LNCAP (cell line): ENCODE data around the gene XDH.

Experiments used
- TF ChIP-seq, protein P1 (sequence below): fragments of 450-650 bp; IDR thresholded peaks from 2 replicates; pipeline ENCODE4 v1.5.1; 2017; ENCODE audit warnings: mild to moderate bottlenecking

XDH gene

DNA sequence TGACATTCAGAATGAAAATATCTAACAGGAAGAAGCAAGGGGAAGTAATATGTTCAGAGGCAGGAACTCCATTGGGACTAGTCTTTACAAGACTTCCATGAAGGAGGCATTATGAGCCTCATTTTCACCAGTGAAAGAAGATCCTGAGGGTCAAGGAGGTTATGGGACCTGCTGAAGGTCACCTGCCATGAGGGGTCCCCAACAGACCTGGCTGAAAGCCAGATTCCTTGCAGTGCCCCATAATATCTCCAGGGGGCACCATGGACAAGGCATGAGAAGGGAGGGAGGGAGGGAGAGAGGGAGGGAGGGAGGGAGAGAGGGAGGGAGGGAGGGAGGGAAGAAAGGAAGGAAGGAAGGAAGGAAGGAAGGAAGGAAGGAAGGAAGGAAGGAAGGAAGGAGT, 27.9 kb downstream of the XDH start:
- TF ChIP-seq, protein P1, sequence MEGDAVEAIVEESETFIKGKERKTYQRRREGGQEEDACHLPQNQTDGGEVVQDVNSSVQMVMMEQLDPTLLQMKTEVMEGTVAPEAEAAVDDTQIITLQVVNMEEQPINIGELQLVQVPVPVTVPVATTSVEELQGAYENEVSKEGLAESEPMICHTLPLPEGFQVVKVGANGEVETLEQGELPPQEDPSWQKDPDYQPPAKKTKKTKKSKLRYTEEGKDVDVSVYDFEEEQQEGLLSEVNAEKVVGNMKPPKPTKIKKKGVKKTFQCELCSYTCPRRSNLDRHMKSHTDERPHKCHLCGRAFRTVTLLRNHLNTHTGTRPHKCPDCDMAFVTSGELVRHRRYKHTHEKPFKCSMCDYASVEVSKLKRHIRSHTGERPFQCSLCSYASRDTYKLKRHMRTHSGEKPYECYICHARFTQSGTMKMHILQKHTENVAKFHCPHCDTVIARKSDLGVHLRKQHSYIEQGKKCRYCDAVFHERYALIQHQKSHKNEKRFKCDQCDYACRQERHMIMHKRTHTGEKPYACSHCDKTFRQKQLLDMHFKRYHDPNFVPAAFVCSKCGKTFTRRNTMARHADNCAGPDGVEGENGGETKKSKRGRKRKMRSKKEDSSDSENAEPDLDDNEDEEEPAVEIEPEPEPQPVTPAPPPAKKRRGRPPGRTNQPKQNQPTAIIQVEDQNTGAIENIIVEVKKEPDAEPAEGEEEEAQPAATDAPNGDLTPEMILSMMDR, result no peak

DNA sequence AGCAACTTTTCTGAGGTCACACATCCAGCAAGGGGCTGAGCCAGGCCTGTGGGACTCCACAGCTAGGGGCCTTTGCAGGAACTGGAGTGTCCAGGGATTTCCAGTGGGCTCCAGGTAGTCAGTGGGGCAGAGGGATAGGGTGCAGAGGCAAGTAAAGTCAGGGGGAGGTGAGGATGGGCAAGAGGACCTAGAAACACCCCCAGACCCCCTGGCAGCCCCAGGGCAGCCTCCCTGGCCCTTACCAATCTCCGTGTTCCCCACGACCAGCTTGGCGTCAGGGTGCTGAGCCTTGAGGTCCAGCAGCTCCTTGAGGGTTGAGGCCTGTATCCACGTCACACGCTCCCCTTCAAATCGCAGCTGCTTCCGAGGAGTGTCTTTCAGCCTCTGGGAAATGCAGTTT, 28.4 kb downstream of the XDH start:
- TF ChIP-seq, protein P1, result no peak

DNA sequence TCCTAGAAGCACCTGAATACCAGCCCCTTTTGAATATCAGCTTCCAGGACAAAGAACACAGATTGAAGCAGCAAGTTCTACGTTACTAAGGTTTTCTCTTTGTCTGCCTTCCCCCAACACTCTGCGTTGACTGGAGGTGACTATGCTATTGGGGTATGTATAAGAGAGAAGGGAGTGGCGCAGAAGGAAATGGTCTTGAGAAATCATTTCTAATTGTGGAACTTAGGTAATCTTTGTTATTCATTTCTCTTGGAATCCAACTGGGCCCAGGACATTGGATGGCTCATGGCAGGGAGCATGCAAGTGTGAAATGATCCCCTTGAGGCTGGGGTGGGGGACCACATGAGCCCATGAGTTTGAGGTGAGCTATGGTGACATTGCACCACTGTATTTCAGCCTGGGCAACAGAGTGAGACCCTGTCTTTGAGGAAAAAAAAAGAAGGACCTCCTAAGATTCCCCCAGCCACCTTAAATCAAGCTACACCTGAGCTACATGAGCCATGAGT, 29.7 kb downstream of the XDH start:
- TF ChIP-seq, protein P1, result no peak

GRCh38 chr2:31384351-31384750, 30.2 kb downstream of the XDH start:
- TF ChIP-seq, protein P1, result no peak

DNA sequence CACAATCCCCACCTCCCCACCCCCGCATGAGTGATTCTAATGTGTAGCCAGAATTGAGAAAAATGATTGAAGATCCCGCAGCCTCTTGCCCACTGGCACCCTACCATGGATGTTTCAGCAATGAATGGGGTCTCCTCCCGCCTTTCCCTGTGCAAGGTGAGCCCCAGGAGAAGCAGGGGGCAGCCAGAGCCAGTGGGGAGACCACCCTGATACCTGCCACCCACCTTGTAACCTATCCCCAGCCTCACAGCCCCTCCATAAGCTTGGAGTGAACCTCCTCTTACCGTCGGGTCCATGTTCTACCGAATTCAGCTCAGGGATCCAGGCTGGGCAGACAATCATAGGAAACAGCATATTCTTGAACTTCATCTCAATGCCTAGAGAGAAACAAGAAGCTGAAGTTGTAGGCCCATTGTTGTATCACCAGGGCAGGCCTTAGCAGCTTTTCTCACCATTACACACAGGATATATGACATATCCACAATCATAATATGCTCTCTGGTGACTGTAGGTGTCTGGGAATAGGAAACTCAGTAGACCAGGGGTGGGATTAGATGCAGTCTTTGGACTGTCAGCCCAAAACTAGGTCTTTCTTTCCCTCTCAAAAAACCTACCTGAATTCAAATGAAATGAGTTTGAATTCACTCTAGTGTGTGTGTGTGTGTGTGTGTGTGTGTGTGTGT, 30.9 kb downstream of the XDH start:
- TF ChIP-seq, protein P1, result no peak

DNA sequence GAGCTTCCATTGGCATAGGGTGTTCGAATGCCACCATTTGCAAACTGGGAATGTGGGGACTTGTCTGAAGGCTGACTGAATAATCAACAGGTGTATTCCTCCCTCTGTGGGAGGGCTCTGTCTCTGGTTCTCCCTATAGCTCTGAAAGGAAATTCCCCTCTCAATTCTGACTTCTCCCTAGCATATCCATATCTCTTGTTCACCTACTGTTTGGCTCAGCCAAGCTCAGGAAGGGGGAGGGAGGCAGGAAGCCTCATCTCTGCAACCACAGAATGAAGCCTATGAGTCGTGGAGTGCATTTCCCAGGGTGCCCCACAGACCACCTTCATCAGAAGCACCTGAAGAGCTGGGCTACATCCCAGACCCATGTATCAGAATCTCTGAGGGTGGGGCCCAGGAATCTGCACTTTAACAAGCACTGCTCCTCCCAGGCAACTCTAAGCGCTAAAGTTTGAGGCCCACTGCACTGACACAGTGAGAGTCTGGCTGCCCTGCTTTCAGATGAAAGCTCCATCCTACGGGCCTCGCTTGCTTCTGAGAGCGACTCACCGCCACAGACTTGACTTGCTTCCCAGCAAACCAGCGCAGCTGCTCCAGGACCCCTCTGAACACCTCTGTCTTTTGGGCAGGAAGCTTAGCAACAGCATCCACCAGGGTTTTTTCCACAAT, 32.0 kb downstream of the XDH start:
- TF ChIP-seq, protein P1, result no peak

DNA sequence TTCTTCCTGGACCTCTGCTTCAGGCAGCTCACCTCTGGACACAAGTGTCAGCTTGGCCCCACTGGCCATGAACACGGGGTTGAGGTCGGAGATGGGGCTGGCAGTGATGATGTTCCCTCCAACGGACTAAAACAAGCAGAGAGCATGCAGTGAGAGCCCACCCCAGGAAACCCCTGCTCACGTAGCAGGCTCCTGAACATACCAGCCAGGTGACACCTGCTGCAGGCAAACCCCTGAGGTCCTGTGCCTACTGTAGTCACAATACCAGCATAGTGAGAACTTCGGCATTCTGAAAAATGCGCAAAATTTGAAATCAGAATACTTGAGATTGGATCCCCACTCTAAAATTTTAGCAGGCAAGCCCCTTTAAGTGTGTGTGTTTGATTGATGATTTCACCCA, 32.9 kb downstream of the XDH start:
- TF ChIP-seq, protein P1, result no peak
